GM12873 (cell line): Measurements from ENCODE around the gene CPTP.

ENCODE experiments used
- TF ChIP-seq, protein P1 (sequence below): IDR thresholded peaks from 2 replicates; pipeline ENCODE4 v1.5.1; 2012; ENCODE audit warnings: low read depth, mild to moderate bottlenecking, moderate library complexity, low read length, control low read depth; ENCODE audit not compliant: insufficient read depth; ENCODE audit errors: missing control alignments

The CPTP gene

DNA sequence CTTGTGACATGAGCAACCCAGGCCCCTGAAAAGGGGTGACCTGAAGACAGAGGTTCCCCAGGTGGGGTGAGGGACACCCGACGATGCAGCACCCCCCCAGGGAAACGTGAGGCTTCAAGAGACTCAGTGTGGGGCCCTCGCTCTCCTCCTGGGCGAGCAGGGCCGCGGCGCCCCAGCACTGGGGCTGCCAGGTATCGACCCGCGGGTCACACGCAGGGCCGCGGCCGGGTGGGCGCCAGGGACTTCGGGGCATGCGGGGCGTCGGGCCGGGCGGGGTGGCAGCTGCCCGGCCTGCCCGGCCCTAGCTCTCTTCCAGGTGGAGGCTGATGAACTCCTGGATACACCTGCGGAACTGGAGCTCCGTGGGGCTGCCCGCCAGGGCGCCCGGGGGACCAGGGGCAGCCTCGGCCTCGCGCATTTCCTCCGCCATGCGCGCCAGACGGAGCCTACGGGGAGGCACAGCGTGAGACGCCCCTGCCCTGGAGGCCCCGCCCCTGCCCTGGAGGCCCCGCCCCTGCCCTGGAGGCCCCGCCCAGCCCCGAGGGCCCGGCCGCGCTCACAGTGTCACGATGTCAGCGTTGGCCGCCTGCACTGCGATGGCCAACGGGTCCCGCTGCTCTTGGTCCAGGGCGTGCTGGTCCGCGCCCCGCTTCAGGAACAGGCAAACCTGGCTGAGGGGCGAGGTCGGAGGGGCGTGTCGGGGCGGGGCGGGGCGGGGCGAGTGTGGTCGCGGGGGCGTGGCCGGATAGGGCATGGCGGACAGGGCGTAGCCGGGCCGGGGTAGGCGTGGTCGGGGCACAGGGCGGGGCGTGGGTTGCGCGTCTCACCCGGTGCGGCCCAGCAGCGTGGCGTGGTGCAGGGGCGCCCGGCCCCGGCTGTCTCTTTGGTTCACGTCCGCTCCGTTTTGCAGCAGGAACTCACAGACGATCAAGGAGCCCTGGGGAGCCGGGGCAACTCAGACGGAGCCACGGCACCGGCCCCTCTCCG, 31.0 kb upstream of the CPTP start:
- TF ChIP-seq, protein P1, sequence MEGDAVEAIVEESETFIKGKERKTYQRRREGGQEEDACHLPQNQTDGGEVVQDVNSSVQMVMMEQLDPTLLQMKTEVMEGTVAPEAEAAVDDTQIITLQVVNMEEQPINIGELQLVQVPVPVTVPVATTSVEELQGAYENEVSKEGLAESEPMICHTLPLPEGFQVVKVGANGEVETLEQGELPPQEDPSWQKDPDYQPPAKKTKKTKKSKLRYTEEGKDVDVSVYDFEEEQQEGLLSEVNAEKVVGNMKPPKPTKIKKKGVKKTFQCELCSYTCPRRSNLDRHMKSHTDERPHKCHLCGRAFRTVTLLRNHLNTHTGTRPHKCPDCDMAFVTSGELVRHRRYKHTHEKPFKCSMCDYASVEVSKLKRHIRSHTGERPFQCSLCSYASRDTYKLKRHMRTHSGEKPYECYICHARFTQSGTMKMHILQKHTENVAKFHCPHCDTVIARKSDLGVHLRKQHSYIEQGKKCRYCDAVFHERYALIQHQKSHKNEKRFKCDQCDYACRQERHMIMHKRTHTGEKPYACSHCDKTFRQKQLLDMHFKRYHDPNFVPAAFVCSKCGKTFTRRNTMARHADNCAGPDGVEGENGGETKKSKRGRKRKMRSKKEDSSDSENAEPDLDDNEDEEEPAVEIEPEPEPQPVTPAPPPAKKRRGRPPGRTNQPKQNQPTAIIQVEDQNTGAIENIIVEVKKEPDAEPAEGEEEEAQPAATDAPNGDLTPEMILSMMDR = no peak

DNA sequence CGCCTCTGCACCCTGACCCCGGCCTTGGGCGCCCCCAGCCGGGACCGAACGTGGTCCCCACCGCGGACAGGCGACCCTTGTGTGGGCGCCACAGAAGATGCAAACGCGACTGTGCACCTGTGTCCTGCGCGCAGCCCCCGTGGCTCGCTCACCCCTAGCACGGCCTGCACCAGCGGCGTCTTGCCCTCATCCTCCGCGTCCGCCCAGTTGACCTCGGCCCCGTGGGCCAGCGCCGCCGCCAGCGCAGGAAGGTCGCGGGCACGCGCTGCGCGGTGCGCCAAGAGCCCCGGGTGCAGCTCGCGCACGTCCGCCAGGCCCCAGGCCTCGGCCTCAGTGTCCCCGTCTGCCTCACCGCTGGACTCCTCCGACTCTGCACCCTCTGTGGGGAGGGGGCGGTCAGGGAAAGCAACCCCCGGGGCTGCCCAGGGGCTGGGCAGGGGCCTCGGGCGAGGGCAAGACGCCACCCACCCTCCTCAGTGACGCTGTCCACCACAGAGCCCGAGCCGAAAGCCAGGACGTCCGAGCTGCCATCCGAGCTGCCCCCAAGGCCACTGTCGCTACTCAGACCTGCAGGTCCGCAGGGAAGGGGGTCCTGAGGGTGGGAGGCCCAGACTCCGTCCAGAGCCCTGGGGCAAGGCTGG, 30.2 kb upstream of the CPTP start:
- TF ChIP-seq, protein P1 = no peak

DNA sequence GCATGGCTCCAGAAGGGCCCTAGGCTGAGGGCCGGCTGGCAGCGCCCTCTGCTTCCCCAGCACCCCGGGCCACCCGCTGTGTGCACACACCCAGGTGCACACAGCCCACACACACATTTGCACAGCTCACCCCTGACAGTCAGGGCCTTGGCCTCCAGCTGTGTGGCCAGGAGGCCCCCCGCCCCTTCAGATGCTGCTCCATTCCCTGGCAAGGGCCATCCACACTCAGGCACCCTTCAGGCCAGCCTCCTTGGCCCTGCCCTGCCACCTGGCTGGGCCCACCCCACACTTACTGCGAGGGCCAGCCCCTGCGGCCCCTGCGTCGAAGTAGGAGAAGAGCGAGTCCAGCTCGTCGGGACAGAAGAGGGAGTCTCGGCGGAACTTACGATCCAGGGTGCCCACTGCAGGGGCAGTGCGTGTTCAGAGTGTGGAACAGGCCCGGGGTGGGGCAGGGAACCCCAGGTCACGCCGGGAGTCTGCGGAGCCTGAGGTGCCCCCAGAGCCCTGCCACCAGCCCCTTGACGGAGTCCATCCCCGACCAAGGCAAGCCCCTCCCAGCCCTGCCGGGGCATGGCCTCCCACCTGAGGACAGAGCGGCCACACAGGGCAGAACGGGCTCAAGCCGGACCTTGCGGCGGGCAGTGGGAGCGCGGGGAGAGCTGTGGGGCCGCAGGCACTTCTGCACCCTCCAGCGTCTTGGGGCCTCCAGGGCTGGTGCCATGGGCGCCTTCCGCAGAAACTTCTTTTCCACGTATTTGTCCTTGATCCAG, 29.3 kb upstream of the CPTP start:
- TF ChIP-seq, protein P1 = no peak

DNA sequence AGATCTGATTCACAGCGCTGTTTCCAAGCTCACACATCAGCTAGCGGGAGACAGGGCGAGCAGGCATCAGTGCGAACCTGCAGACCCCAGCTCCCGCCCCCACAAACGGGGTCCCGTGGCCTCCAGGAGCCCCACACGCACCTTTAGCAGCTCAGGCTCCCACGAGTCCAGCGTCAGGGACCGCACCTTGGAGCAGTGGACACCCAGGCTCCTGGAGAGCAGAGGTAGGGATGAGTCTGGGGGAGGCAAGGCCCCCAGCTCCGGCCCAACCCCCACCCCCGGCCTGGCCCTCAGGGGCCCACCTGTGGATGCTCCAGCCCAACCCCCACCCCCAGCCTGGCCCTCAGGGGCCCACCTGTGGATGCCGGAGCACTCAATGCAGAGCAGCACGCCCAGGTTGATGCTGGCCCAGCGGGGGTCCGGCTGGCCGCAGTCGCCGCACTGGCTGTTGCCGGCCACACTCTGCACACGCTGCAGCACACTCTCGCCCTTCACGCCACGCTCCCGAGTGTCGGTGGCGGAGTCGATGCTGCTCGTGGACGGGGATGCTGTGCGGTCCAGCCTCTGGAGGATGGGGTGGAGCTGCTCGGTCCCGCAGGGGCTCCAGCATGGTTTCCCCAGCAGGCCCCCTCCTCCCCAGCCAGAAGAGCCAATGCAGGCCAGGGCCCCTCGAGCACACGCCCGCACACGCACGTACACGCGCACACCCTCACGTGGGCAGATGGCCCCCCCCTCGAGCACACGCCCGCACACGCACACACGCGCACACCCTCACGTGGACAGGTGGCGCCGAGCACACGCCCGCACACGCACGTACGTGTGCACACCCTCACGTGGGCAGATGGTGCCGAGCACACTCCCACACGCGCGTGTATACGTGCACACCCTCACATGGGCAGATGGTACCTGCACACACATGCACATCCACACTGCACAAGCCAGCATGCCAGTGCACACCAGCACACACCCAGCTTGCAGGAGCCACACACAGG, 28.2 kb upstream of the CPTP start:
- TF ChIP-seq, protein P1 = no peak

DNA sequence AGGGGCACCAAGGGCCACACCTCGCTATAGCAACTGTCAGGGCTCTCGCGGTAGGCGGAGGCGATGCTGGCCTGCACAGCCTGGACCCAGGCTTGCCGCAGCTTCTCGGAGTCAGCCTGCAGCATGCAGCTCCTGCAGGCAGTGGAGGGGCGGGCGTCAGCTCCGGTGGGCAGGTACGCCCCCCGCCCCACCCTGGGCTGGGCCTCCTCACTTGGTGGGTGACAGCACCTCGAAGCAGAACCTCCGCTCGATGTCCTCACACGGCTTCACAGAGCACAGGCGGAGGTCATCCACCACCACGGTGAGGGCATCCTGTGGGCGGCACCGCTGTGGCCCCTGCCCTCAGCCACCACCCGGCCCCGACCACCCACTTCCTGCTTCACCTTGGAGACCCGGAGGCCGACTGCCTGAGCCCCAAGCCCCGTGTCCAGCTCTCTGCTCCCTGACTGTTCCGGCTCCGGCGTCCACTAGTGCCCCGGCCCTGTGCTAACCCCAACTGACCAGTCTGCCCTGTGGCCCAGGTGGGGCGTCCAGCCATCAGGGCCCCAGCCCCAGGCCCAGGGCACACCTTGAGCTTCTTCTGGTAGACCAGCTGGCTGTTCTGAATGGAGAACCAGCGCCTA, 26.7 kb upstream of the CPTP start:
- TF ChIP-seq, protein P1 = no peak

DNA sequence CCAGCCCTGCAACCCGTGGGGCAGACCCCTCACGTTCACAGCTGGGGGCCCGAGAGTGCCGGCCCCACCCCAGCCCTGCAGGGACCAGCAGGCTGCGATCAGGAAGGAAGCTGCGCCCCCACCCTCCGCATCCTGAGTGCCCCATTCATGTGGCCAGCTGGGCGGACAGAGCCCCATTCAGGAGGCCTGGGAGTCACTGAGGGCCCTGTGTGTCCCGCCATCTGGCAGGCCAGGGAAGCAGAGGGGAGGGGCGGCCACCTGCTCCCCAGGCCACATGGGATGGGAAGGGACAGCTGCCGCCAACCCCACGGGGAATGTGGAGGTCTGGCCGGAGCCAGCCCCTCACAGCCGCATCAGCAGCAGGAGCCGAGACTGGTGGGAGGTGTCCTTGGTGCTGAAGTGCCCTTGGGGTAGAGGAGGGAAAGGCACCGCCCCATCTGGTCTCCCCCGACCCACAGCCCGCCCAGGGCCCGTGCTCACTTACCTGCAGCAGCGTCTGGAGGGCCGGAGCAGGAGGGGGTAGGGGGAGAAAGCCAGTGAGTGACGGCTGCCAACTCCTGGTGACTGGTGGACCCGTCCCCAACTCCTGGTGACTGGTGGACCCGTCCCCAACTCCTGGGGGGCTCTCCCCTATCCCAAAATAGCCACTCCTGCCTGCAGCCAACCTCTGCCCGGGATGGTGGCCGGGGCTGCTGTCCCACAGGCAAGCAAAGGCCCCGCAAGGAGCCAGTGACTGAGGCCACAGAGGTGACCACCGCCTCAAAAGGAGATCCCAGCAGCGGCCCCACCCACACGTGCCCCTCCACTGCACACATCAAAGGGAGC, 25.5 kb upstream of the CPTP start:
- TF ChIP-seq, protein P1 = no peak
